ENCODE data around the gene FLVCR1.

The FLVCR1 gene

GRCh38 chr1:212915245-212916091, 57.4 kb downstream of the FLVCR1 start:
- no peak for DNase-seq (ENCODE audit: low read depth in 2 of 2)

- no peak for DNase-seq (ENCODE audit: low read depth in 2 of 2)
Measured at GRCh38 chr1:212916481-212917133, 58.5 kb downstream of the FLVCR1 start.

- no peak for DNase-seq (ENCODE audit: low read depth in 2 of 2)
Measured at GRCh38 chr1:212917134-212917485, 59.0 kb downstream of the FLVCR1 start.

- DNase-seq (ENCODE audit: low read depth in 2 of 2): no peak
Measured at GRCh38 chr1:212917858-212918257, 59.8 kb downstream of the FLVCR1 start.

- DNase-seq (ENCODE audit: low read depth in 2 of 2): no peak
Measured at GRCh38 chr1:212918824-212919223, 60.7 kb downstream of the FLVCR1 start.

- DNase-seq (ENCODE audit: low read depth in 2 of 2): no peak
Measured at GRCh38 chr1:212920246-212920645, 62.2 kb downstream of the FLVCR1 start.

- no peak for DNase-seq (ENCODE audit: low read depth in 2 of 2)
Measured at GRCh38 chr1:212920896-212921295, 62.8 kb downstream of the FLVCR1 start.

GRCh38 chr1:212922016-212922415, 63.9 kb downstream of the FLVCR1 start:
- DNase-seq (ENCODE audit: low read depth in 2 of 2): no peak

GRCh38 chr1:212926372-212926771, 68.3 kb downstream of the FLVCR1 start:
- no peak for DNase-seq (ENCODE audit: low read depth in 2 of 2)

- no peak for DNase-seq (ENCODE audit: low read depth in 2 of 2)
Measured at GRCh38 chr1:212928323-212929291, 70.5 kb downstream of the FLVCR1 start.

GRCh38 chr1:212930986-212931678, 73.1 kb downstream of the FLVCR1 start:
- DNase-seq (ENCODE audit: low read depth in 2 of 2): no peak

GRCh38 chr1:212933815-212934471, 75.9 kb downstream of the FLVCR1 start:
- no peak for DNase-seq (ENCODE audit: low read depth in 2 of 2)

- no peak for DNase-seq (ENCODE audit: low read depth in 2 of 2)
Measured at GRCh38 chr1:212935387-212935981, 77.4 kb downstream of the FLVCR1 start.

GRCh38 chr1:212937034-212937433, 79.0 kb downstream of the FLVCR1 start:
- DNase-seq (ENCODE audit: low read depth in 2 of 2): no peak

- no peak for DNase-seq (ENCODE audit: low read depth in 2 of 2)
Measured at GRCh38 chr1:212938846-212939245, 80.8 kb downstream of the FLVCR1 start.

- no peak for DNase-seq (ENCODE audit: low read depth in 2 of 2)
Measured at GRCh38 chr1:212941452-212941851, 83.4 kb downstream of the FLVCR1 start.

GRCh38 chr1:212942679-212943392, 84.8 kb downstream of the FLVCR1 start:
- DNase-seq (ENCODE audit: low read depth in 2 of 2): no peak

GRCh38 chr1:212943393-212943710, 85.3 kb downstream of the FLVCR1 start:
- no peak for DNase-seq (ENCODE audit: low read depth in 2 of 2)

- DNase-seq (ENCODE audit: low read depth in 2 of 2): no peak
Measured at GRCh38 chr1:212944229-212944901, 86.3 kb downstream of the FLVCR1 start.

- no peak for DNase-seq (ENCODE audit: low read depth in 2 of 2)
Measured at GRCh38 chr1:212945056-212945455, 87.0 kb downstream of the FLVCR1 start.

All from stimulated activated CD8-positive, alpha-beta memory T cell treated with anti-CD3 and anti-CD28 coated beads, Interleukin-15, amount 100 ng/mL, for 48 hours (primary cell).